ENCODE measurements around the gene ZNF444.

DNA sequence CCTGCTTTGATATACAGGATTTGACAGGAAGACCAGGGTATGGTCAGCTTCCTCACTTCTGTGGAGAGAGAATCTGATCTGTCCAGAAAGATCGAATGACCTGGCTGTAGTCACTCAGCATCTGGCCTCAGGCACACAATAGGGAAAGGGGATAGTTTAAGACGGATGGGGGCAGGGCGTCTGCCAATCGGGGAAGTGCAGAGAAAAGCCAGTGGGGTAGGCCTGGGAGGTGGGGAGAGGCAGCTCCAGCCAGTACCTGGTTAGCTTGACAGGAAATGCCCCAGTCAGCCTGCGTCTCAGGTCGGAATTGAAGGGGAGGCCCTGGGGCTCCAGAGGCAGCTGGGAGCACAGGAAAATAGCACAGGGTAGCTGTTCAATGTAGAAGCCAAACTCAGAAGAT is 12.4 kb downstream of the ZNF444 start:
- TF ChIP-seq, protein P1, sequence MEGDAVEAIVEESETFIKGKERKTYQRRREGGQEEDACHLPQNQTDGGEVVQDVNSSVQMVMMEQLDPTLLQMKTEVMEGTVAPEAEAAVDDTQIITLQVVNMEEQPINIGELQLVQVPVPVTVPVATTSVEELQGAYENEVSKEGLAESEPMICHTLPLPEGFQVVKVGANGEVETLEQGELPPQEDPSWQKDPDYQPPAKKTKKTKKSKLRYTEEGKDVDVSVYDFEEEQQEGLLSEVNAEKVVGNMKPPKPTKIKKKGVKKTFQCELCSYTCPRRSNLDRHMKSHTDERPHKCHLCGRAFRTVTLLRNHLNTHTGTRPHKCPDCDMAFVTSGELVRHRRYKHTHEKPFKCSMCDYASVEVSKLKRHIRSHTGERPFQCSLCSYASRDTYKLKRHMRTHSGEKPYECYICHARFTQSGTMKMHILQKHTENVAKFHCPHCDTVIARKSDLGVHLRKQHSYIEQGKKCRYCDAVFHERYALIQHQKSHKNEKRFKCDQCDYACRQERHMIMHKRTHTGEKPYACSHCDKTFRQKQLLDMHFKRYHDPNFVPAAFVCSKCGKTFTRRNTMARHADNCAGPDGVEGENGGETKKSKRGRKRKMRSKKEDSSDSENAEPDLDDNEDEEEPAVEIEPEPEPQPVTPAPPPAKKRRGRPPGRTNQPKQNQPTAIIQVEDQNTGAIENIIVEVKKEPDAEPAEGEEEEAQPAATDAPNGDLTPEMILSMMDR (conservative IDR thresholded peaks at IDR 0.05; ENCODE audit: low read depth, low read length), result no peak
- no peak for TF ChIP-seq RAD21 (IDR thresholded peaks at IDR 0.05; ENCODE audit: low read length)
- TF ChIP-seq SMC3 (IDR thresholded peaks at IDR 0.05; ENCODE audit: low read depth, low read length), result no peak
- TF ChIP-seq RCOR1 (IDR thresholded peaks at IDR 0.05; ENCODE audit: insufficient replicate concordance, low read length), result no peak
- no peak for TF ChIP-seq CHD1 (IDR thresholded peaks at IDR 0.05; ENCODE audit: low read depth, low read length)
- TF ChIP-seq, protein P2, sequence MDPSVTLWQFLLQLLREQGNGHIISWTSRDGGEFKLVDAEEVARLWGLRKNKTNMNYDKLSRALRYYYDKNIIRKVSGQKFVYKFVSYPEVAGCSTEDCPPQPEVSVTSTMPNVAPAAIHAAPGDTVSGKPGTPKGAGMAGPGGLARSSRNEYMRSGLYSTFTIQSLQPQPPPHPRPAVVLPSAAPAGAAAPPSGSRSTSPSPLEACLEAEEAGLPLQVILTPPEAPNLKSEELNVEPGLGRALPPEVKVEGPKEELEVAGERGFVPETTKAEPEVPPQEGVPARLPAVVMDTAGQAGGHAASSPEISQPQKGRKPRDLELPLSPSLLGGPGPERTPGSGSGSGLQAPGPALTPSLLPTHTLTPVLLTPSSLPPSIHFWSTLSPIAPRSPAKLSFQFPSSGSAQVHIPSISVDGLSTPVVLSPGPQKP (IDR thresholded peaks at IDR 0.05; ENCODE audit: borderline replicate concordance, low read depth, low read length), result no peak
- no peak for TF ChIP-seq CEBPB (IDR thresholded peaks at IDR 0.05; ENCODE audit: low read depth, low read length)
- TF ChIP-seq MAFK (IDR thresholded peaks at IDR 0.05; ENCODE audit: low read depth, low read length), result no peak
- TF ChIP-seq RFX5 (IDR thresholded peaks at IDR 0.05; ENCODE audit: low read depth, low read length), result no peak
- TF ChIP-seq POLR2A (IDR thresholded peaks at IDR 0.05; ENCODE audit: low read depth, low read length), result no peak
- no peak for TF ChIP-seq MAZ (IDR thresholded peaks at IDR 0.05; ENCODE audit: borderline replicate concordance, low read depth, low read length)
